Measurements from ENCODE around the gene CHD1. TPM values are rescaled to one million over a fixed set of nuclear protein-coding genes. Genes with fewer than 3 reads are reported as not detected.

Gene CHD1
- total RNA-seq, 1 experiment from 2014 or later: 36.5 TPM

GRCh38 chr5:98941131-98941883 is 12.5 kb upstream of the CHD1 start:
- BruUV-seq (replicated peaks): no TSS peak
- CTCF ChIA-PET: no interaction called here
- in situ Hi-C loops (cut with HindIII; ENCODE audit: low pct_unique_long_range_greater_than_20kb, low sequenced_read_pairs): no loop called here

GRCh38 chr5:98940581-98940980 is 11.8 kb upstream of the CHD1 start:
- no peaks in the 10 kb centered on the region for H3K9me3 ChIP-seq (ENCODE audit: control insufficient read depth, insufficient read depth, low read depth, low read length)
- H3K27ac ChIP-seq (ENCODE audit: low read length): no peak overlapping the region
- POLR2A ChIA-PET: interaction anchor here (0.6 kb wide), 1 partner anchor 17 kb away, joined by 3 read pairs; no protein-coding TSS in a partner anchor
- ATAC-seq (no peak), DNase-seq (ENCODE audit: low read depth, low spot score) (no peak)
- no peak for TF ChIP-seq POLR2AphosphoS5 (IDR thresholded peaks at IDR 0.05; ENCODE audit: low read depth, low read length)
- no peak for TF ChIP-seq TCF7L2 (IDR thresholded peaks at IDR 0.05; ENCODE audit: low read depth, low read length)
- TF ChIP-seq REST (IDR thresholded peaks at IDR 0.05; ENCODE audit: insufficient read depth in 1 of 2, low read depth in 2 of 2, low read length in 1 of 2): no peak
- TF ChIP-seq CTCF (IDR thresholded peaks at IDR 0.05): no peak
- no peak for TF ChIP-seq SIN3A (IDR thresholded peaks at IDR 0.05; ENCODE audit: borderline replicate concordance, insufficient read depth, low read depth, low read length)
- intact Hi-C loops (cut with micrococcal nuclease; ENCODE audit: unreplicated experiment) (no loop called here), in situ Hi-C loops (cut with HindIII; ENCODE audit: low pct_unique_long_range_greater_than_20kb, low sequenced_read_pairs) (no loop called here)
- no peaks in the 10 kb centered on the region for H3K4me1 ChIP-seq (ENCODE audit: control insufficient read depth, insufficient read depth, low read length)
- BruUV-seq (replicated peaks): no TSS peak
- CTCF ChIA-PET: no interaction called here
- no peak overlapping the region for H3K4me3 ChIP-seq (ENCODE audit: low read depth in 2 of 2, low read length in 2 of 2)
- no peaks in the 10 kb centered on the region for H3K36me3 ChIP-seq (ENCODE audit: control insufficient read depth, insufficient read depth, low read length)
- no peaks in the 10 kb centered on the region for H3K27me3 ChIP-seq (ENCODE audit: control insufficient read depth, insufficient read depth, low read length)

More at GRCh38 chr5:98941131-98941883, 12.5 kb upstream of the CHD1 start:
- DNase-seq (ENCODE audit: low read depth, low spot score) (no peak), ATAC-seq (no peak)
- Histone ChIP-seq H3K9me3 (ENCODE audit: control insufficient read depth, insufficient read depth, low read depth, low read length) (no peaks in the 10 kb centered on the region), H3K27ac (ENCODE audit: low read length) (no peak overlapping the region), H3K4me1 (ENCODE audit: control insufficient read depth, insufficient read depth, low read length) (no peaks in the 10 kb centered on the region), H3K4me3 (ENCODE audit: low read depth in 2 of 2, low read length in 2 of 2) (no peak overlapping the region), H3K27me3 (ENCODE audit: control insufficient read depth, insufficient read depth, low read length) (no peaks in the 10 kb centered on the region), H3K36me3 (ENCODE audit: control insufficient read depth, insufficient read depth, low read length) (no peaks in the 10 kb centered on the region)
- intact Hi-C loops (cut with micrococcal nuclease; ENCODE audit: unreplicated experiment): no loop called here
- no peak for TF ChIP-seq CTCF (IDR thresholded peaks at IDR 0.05)
- no peak for TF ChIP-seq REST (IDR thresholded peaks at IDR 0.05; ENCODE audit: insufficient read depth in 1 of 2, low read depth in 2 of 2, low read length in 1 of 2)
- no peak for TF ChIP-seq TCF7L2 (IDR thresholded peaks at IDR 0.05; ENCODE audit: low read depth, low read length)
- no peak for TF ChIP-seq SIN3A (IDR thresholded peaks at IDR 0.05; ENCODE audit: borderline replicate concordance, insufficient read depth, low read depth, low read length)
- TF ChIP-seq POLR2AphosphoS5 (IDR thresholded peaks at IDR 0.05; ENCODE audit: low read depth, low read length): no peak
- POLR2A ChIA-PET: interaction anchor here (0.6 to 1.1 kb wide), 2 partner anchors 13 to 17 kb away, joined by 3 read pairs; partner anchors contain the start of gene CHD1

All from Panc1 (cell line).